Hindlimb muscle (tissue), 1 donor: ENCODE data around the gene POM121C. TPM values are rescaled to one million over a fixed set of nuclear protein-coding genes. Genes with fewer than 3 reads are reported as not detected.
A peak's percentile ranks its signal among the peaks of the same experiment; 100 is the strongest.
"Not testable (repeated sequence)": the region's sequence is repeated elsewhere in the genome, so short reads cannot be mapped to it uniquely, and the experiment has no call there.

Source experiments
- DNase-seq: peaks from one replicate; pipeline ENCODE4 v3.0.0-alpha.2; 2013
- polyA plus RNA-seq: library from polyadenylated mRNA; unstranded; fragments of 120-200 nt; gene quantifications from one replicate; pipeline ENCODE4 v1.2.1, GENCODE V29; 2013; ENCODE audit not compliant: insufficient read length

POM121C gene
- 42.6 TPM for polyA plus RNA-seq

GRCh38 chr7:75485979-75486643 lies at the start of gene POM121C:
Gene POM121C (minus strand): TSS chr7:75486299. CDS start chr7:75441496, 44,803 bp downstream.
- DNase-seq, result peak; percentile 90

GRCh38 chr7:75534727-75535307 lies 48.7 kb upstream of the POM121C start:
- DNase-seq, result no peak

GRCh38 chr7:75533926-75534325 lies 47.8 kb upstream of the POM121C start:
- no peak for DNase-seq

GRCh38 chr7:75532639-75533038 lies 46.5 kb upstream of the POM121C start:
- DNase-seq, result no peak

- no peak for DNase-seq
Observed at GRCh38 chr7:75531359-75531821, 45.3 kb upstream of the POM121C start.

GRCh38 chr7:75527224-75527722 lies 41.2 kb upstream of the POM121C start:
- peak; percentile 11 for DNase-seq

- DNase-seq, result not testable (repeated sequence)
Observed at GRCh38 chr7:75521727-75522126, 35.6 kb upstream of the POM121C start.

- not testable (repeated sequence) for DNase-seq
Observed at GRCh38 chr7:75518842-75519241, 32.7 kb upstream of the POM121C start.

- DNase-seq, result not testable (repeated sequence)
Observed at GRCh38 chr7:75509033-75509432, 22.9 kb upstream of the POM121C start.

GRCh38 chr7:75492020-75492419 lies 5.9 kb upstream of the POM121C start, which contains the start of gene SPDYE5:
Gene SPDYE5 (plus strand): TSS chr7:75492320. CDS start chr7:75494048, 1,728 bp downstream.
- not testable (repeated sequence) for DNase-seq

- not testable (repeated sequence) for DNase-seq
Observed at GRCh38 chr7:75485355-75485978, 632 bp downstream of the POM121C start.

- DNase-seq, result not testable (repeated sequence)
Observed at GRCh38 chr7:75480313-75480712, 5.8 kb downstream of the POM121C start.

- DNase-seq, result not testable (repeated sequence)
Observed at GRCh38 chr7:75477457-75477856, 8.6 kb downstream of the POM121C start.

- DNase-seq, result not testable (repeated sequence)
Observed at GRCh38 chr7:75470166-75470565, 15.9 kb downstream of the POM121C start.

GRCh38 chr7:75460541-75460940 lies 25.6 kb downstream of the POM121C start:
- DNase-seq, result not testable (repeated sequence)

GRCh38 chr7:75458034-75458433 lies 28.1 kb downstream of the POM121C start:
- not testable (repeated sequence) for DNase-seq

- DNase-seq, result not testable (repeated sequence)
Observed at GRCh38 chr7:75456403-75456802, 29.7 kb downstream of the POM121C start.

- not testable (repeated sequence) for DNase-seq
Observed at GRCh38 chr7:75452494-75452955, 33.6 kb downstream of the POM121C start.

GRCh38 chr7:75449946-75450345 lies 36.2 kb downstream of the POM121C start:
- not testable (repeated sequence) for DNase-seq

GRCh38 chr7:75442465-75443111 lies 43.5 kb downstream of the POM121C start:
- DNase-seq, result peak; percentile 6

- not testable (repeated sequence) for DNase-seq
Observed at GRCh38 chr7:75442101-75442464, 44.0 kb downstream of the POM121C start.

GRCh38 chr7:75439000-75439399 lies 47.1 kb downstream of the POM121C start:
- DNase-seq, result not testable (repeated sequence)
